Adrenal gland (tissue), 12 donors: Measurements from ENCODE around the gene AGBL4. TPM values are rescaled to one million over a fixed set of nuclear protein-coding genes. Genes with fewer than 3 reads are reported as not detected.
A peak's percentile ranks its signal among the peaks of the same experiment; 100 is the strongest.

Experiments
- DNase-seq, 7 donors: peaks; one replicate each; pipeline ENCODE4 v3.0.0-alpha.2; 2019 to 2020
- H3K27ac ChIP-seq, 5 donors: fragments of 200-600 bp; sonication (generic) in 4 of 5; 1 replicate in 3 of 5; 2 replicates in 2 of 5; pipeline versions ENCODE4 v1.5.1 to v1.8.0; 2016 to 2020; ENCODE audit warnings: mild to moderate bottlenecking in 1 of 5
- H3K27me3 ChIP-seq: fragments of 200-600 bp; 2 replicates; pipeline ENCODE4 v1.8.0; 2021
- H3K36me3 ChIP-seq, 2 donors: fragments of 200-600 bp; replicated peaks in 1 of 2; 1 replicate in 1 of 2; 2 replicates in 1 of 2; pipeline versions ENCODE4 v1.5.1 to v1.8.0; 2018 to 2022
- H3K4me1 ChIP-seq, 2 donors: fragments of 200-600 bp; replicated peaks in 1 of 2; 1 replicate in 1 of 2; 2 replicates in 1 of 2; pipeline versions ENCODE4 v1.5.1 to v1.8.0; 2018 to 2021
- H3K4me3 ChIP-seq, 4 donors: fragments of 200-600 bp; sonication (generic) in 3 of 4; one replicate each; pipeline ENCODE4 v1.5.1; 2016 to 2018
- H3K9me3 ChIP-seq, 3 donors: fragments of 200-600 bp; sonication (generic) in 1 of 3; replicated peaks in 1 of 3; 1 replicate in 2 of 3; 2 replicates in 1 of 3; pipeline versions ENCODE4 v1.5.1 to v1.8.0; 2016 to 2021
- POLR2A ChIP-seq, 2 donors: fragments of 450-650 bp; IDR thresholded peaks; one replicate each; pipeline ENCODE4 v1.6.1; 2017; ENCODE audit warnings: antibody characterized with exemption in 2 of 2, mild to moderate bottlenecking in 2 of 2, moderate library complexity in 1 of 2
- WGBS, 4 donors: extraction: QIAGEN DNeasy Blood & Tissue Kit in 2 of 4; methylation state at CpG; one replicate each; pipeline versions ENCODE4 v1.1.5 to v1.1.7; 2013 to 2017; 5-methylcytosine and 5-hydroxymethylcytosine counted together
- intact Hi-C, 2 donors: fragments of 100-400 bp; cut with DNase I; formaldehyde crosslinking; loops; one replicate each; pipeline versions ENCODE4 v1.14.1 to v1.15.0; 2022 to 2023
- polyA plus RNA-seq, 3 donors: library from polyadenylated mRNA; stranded (reverse); fragments of 200-250 nt in 2 of 3; fragments of 350-450 nt in 1 of 3; fragmentation: Illumina TruSeq in 1 of 3; extraction: RNeasy Lipid Tissue Mini Kit (QIAGEN cat#74804) in 1 of 3; gene quantifications; one replicate each; pipeline ENCODE4 v1.2.3, GENCODE V29; 2013 to 2014
- total RNA-seq, 9 donors: library from RNA; depleted of rRNA in 4 of 9; stranded (reverse); fragments of >200 nt in 4 of 9; fragments of 120-200 nt in 1 of 9; fragmentation: NEBNext Ultra II Directional in 1 of 9; extraction: Animal tissue kit (Norgen Biotek cat#: 25700) in 1 of 9; gene quantifications; one replicate each; pipeline versions ENCODE4 v1.1.0 to v1.2.4, GENCODE V29; 2013 to 2023
- TF ChIP-seq, protein P1 (sequence below), 6 experiments: fragments of 450-650 bp in 4 of 6; fragments of 200-600 bp in 2 of 6; sonication (generic) in 1 of 6; IDR thresholded peaks; 1 replicate in 5 of 6; 2 replicates in 1 of 6; pipeline versions ENCODE4 v1.5.1 to v1.8.0; 2016 to 2021; ENCODE audit warnings: antibody characterized with exemption in 6 of 6, mild to moderate bottlenecking in 2 of 6, moderate library complexity in 1 of 6
- donor health status: healthy with polysubstance abuse.
- donor health status: Bipolar disorder and iron deficiency.
- donor health status: DM: yes; HTN: yes; CAD: no.
- donor health status: DM: no; HTN: no; CAD: no.
- donor health status: DM: no; HTN: no; CAD: no.
- donor health status: DM: yes; HTN: yes; CAD: no.

The AGBL4 gene
- total and polyA plus RNA-seq, 12 donors = 0.10 to 1.9 (median 0.80) TPM; not detected in 2

DNA sequence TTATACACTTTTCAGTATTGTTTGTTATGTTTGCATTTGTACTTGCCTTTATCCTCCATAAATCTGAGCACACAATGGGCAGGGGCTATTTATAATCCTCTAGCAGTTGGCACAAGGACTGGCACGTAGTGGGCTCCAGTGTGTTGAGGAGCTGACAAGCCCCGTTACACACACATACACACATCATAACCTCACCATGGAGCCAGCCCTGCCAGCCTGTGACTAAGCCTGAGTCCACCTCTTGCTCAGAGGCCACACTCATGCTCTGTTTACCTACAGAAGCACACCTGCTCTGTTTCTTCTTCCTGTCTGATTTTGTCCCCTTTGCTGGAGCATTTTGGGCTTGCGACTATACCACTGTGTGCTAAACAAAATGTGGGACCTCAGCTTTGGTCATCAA, 1487.3 kb downstream of the AGBL4 start:
- Histone ChIP-seq H3K4me3 (no peak overlapping the region), H3K4me1 (no peaks in the 10 kb centered on the region), H3K36me3 (no peaks in the 10 kb centered on the region), H3K27me3 (no peaks in the 10 kb centered on the region), H3K9me3 (no peaks in the 10 kb centered on the region), H3K27ac (no peak overlapping the region)
- TF ChIP-seq, protein P1, sequence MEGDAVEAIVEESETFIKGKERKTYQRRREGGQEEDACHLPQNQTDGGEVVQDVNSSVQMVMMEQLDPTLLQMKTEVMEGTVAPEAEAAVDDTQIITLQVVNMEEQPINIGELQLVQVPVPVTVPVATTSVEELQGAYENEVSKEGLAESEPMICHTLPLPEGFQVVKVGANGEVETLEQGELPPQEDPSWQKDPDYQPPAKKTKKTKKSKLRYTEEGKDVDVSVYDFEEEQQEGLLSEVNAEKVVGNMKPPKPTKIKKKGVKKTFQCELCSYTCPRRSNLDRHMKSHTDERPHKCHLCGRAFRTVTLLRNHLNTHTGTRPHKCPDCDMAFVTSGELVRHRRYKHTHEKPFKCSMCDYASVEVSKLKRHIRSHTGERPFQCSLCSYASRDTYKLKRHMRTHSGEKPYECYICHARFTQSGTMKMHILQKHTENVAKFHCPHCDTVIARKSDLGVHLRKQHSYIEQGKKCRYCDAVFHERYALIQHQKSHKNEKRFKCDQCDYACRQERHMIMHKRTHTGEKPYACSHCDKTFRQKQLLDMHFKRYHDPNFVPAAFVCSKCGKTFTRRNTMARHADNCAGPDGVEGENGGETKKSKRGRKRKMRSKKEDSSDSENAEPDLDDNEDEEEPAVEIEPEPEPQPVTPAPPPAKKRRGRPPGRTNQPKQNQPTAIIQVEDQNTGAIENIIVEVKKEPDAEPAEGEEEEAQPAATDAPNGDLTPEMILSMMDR (IDR thresholded peaks at IDR 0.05) = no peak
- TF ChIP-seq POLR2A (IDR thresholded peaks at IDR 0.05) = no peak
- DNase-seq = no peak
- 73 to 89% (median 82%) methylated on average over 3 of the region's 3 CpGs for WGBS, 4 donors
- intact Hi-C loops = no loop called here

DNA sequence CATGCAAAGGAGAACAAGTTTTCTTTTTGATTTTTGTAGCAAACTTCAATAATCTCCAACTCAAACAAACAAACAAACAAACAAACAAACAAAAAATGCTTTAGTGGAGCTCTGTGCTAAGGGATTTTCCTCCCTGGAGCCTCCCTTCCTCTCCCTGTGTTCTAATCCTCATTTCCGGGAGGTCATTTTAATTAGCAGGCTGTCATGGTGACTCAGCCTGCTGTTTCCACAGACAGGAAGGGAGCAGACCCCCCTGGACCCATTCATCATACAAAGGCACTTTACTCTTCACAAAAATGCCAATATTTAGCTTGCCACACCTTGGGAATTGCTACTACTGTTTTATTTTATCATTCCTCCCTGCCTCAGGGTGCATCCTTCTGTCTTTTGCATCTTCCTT, 1490.8 kb downstream of the AGBL4 start:
- intact Hi-C loops = no loop called here
- WGBS, 4 donors = 19 to 48% (median 23%) methylated on average over 1 of the region's 1 CpG
- H3K27me3 ChIP-seq = no peaks in the 10 kb centered on the region
- H3K9me3 ChIP-seq = no peaks in the 10 kb centered on the region
- no peak overlapping the region for H3K4me3 ChIP-seq
- H3K27ac ChIP-seq = no peak overlapping the region
- H3K36me3 ChIP-seq = no peaks in the 10 kb centered on the region
- DNase-seq = no peak
- no peaks in the 10 kb centered on the region for H3K4me1 ChIP-seq
- no peak for TF ChIP-seq POLR2A (IDR thresholded peaks at IDR 0.05)
- TF ChIP-seq, protein P1 (IDR thresholded peaks at IDR 0.05) = no peak

DNA sequence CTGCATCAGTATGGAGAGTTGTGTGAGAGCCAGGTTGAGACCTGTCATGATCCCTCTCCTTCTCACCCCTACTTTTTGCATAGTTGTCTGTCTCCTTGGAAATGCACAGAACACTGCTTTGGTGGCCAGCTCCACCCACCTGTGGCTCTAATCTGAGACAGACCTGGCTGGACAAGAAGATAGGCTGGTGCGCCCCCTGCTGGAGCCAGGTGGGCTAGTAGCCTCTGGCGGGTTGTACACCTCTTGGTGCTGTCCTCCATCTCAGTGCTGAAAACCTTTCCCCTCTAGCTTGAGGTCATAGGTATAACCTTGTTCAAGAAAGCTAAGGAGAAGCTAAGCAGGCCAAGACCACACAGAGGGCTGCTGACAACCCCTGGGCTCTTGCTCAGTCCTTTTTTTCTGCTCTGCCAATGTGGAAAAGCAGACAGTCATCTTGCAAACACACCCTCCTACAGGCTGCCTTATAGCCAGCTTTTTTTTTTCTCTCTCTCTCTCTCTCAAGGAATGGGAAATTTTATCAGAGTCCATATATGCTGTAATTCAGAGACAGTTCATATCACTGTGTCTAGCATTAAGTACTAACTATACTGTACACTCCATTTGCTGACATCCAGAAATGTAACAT, 1492.9 kb downstream of the AGBL4 start:
- WGBS, 4 donors = 0 to 6% (median 4%) methylated on average over 2 of the region's 2 CpGs

DNA sequence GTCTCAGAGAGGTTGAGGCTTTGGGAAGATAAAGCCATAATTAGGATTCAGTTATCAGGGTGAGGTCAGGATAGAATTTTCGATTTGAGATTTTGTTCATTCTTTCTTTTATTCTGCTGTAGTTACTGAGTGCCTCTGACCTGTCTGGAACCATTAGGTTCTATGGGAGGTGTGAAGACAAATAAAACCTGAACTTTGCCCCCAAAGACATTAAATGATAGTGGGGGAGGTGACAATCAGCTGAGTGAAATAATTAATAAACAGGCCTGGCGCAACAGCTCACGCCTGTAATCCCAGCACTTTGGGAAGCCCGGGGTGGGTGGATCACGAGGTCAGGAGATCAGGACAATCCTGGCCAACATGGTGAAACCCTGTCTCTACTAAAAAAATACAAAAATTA, 1496.7 kb downstream of the AGBL4 start:
- no peaks in the 10 kb centered on the region for H3K27me3 ChIP-seq
- no peak for DNase-seq
- H3K4me1 ChIP-seq = no peaks in the 10 kb centered on the region
- no peak overlapping the region for H3K27ac ChIP-seq
- H3K4me3 ChIP-seq = no peak overlapping the region
- TF ChIP-seq POLR2A (IDR thresholded peaks at IDR 0.05) = no peak
- TF ChIP-seq, protein P1 (IDR thresholded peaks at IDR 0.05) = no peak
- H3K36me3 ChIP-seq = no peaks in the 10 kb centered on the region
- H3K9me3 ChIP-seq = no peaks in the 10 kb centered on the region
- WGBS, 4 donors = 73 to 88% (median 79%) methylated on average over 5 of the region's 5 CpGs
- intact Hi-C loops = no loop called here

More for the DNA sequence above, 1492.9 kb downstream of the AGBL4 start:
- H3K9me3 ChIP-seq = no peaks in the 10 kb centered on the region
- intact Hi-C loops = no loop called here
- H3K27me3 ChIP-seq = no peaks in the 10 kb centered on the region
- H3K4me1 ChIP-seq = no peaks in the 10 kb centered on the region
- TF ChIP-seq, protein P1 (IDR thresholded peaks at IDR 0.05) = peak; percentile 36 to 62 (median 54)
- no peak for TF ChIP-seq POLR2A (IDR thresholded peaks at IDR 0.05)
- H3K36me3 ChIP-seq = no peaks in the 10 kb centered on the region
- peak; percentile 51 to 72 (median 65) for DNase-seq
- H3K27ac ChIP-seq = no peak overlapping the region
- H3K4me3 ChIP-seq = no peak overlapping the region
